Activated gamma-delta T cell treated with anti-CD3 and anti-CD28 coated beads, Interleukin-2, amount 50 U/mL, for 16 hours (primary cell): ENCODE results near the gene MS4A6A.
"Not testable (repeated sequence)": the region's sequence is repeated elsewhere in the genome, so short reads cannot be mapped to it uniquely, and the experiment has no call there.

Experiments
- DNase-seq: peaks from one replicate; pipeline ENCODE4 v3.0.0-alpha.2; 2020; ENCODE audit warnings: low read depth

MS4A6A gene

DNA sequence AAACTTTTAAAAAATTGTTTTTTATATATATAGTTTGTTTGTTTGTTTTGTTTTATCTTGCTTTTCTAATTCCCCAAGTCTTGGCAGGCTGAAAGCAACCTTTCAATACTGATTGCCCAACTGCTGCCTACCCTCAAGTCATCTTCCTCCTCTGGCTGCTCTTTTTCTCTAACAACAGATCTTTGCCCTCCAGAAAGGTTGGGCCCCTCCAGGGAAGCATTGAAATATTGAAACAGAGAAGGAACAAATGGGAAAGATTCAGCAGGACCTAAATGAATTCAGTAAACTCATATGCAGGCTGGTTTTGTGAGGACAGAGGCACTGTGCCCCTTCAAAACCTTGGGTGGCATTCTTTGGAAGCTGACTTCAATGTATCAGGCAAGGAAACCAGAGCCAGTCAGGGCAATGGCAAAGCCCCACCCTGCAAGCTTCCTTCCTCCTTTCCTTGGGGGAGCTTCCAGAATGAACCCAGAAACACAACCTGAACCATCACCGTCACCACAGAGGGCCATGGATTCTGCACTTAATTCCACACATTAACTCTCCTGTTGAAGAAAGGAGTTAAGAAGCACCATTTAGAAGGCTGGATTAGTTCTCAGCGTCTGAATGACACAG, 815 bp upstream of the MS4A6A start:
- no peak for DNase-seq

- DNase-seq, result no peak
These were observed 7.0 kb downstream of the MS4A6A start for GRCh38 chr11:60175860-60176275.

DNA sequence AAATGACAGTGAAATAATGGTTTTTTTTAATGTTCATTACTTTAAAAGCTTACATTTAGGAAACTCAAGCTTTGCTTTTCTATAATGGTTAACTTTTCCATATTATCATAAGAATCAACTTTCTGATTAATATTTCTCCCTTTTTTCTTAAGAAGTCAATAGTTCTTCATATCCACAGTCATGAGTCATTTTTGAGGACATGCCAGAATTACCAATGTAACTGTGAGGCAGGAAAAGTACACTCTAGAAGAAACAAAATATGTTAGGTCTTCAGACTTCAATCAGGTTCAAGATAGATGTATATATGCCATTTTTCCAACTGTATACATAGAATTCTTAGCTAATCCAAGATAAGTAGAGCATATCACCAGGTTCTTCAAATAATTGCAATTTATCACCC, 10.9 kb downstream of the MS4A6A start:
- DNase-seq, result no peak

GRCh38 chr11:60170566-60170965, 12.3 kb downstream of the MS4A6A start:
- no peak for DNase-seq

DNA sequence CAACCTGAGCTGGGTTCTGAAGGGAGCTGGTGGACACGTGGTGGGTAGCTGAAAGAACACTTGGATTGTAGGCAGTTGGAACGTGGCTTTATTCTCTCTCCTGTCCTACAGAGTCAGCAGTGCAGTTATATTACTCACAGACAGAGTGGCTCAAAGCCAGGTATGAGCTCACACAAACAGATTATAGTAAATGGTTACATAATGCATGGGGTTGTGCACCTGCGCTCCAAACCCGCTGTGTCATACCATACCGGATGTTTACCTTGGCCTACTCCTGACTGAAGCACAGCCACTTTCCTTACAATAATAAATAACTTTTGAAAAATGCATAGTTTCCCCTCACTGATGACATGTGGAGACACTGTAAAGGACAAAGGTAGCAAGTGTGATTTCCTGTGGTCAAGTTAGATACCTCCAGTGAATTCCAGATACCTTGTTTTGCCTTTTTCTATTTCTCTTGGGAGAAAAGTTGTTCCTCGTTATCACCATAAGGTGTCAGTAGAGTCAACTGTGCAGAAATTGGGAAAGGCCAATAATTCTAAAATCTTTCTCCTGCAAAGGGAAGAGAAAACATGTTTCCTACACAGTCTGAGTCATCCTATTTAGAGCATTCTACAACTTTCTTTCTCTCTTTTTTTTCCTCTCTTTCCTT, 13.5 kb downstream of the MS4A6A start:
- no peak for DNase-seq

DNA sequence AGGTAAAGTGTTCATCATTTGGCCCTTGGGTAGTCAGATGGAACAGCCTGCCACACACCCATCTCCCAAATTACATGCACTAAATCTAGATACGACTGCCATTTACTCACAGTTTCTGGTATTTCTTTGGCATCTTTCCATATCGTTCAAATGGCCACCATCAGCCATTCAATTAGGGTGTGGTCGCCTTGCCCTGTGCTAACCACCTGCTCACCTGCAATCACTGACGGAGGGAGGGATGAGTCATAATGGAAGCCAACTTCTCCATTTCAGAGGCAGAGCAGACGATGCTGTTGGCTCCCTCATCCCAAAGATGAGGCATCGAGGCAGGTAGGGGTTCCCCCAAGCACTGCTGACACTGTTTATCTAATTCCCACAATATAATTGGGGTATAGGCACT, 14.6 kb downstream of the MS4A6A start:
- DNase-seq, result no peak

- DNase-seq, result no peak
These were observed 16.9 kb downstream of the MS4A6A start for GRCh38 chr11:60165951-60166350.

DNA sequence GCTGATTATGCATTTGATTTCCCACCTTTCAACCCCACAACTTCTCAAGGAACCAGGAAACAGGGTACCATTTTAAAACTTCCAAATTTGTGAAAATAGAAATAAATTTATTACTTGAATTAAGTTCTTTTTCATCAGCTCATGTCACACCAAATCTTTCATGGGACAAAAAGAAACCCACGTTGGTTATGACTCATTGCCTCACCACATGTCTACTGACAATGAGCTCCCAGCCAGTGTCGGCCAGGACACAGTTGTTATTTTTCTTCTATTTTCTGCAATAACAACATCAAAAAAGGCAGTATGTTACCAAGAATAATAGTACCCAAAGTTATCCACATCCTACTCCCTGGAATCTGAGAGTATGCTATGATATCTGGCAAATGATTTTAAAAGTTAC, 17.3 kb downstream of the MS4A6A start:
- DNase-seq, result no peak

DNA sequence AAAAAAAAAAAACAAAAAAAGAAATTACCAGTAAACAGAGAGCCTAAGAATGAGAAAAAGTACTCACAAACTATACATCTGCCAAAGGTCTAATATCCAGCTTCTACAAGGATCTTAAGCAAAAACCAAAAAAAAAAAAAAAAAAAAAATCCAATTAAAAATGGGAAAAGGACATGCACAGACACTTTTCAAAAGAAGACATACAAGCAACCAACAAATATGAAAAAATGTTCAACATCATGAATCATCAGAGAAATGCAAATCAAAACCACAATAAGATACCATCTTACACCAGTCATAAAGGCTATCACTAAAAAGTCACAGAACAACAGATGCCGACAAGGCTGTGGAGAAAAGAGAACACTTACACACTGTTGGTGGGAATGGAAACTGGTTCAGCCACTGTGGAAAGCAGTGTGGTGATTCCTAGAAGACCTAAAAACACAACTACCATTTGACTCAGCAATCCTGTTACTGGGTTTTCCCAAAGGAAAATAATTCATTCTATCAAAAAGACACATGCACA, 18.3 kb downstream of the MS4A6A start:
- no peak for DNase-seq

DNA sequence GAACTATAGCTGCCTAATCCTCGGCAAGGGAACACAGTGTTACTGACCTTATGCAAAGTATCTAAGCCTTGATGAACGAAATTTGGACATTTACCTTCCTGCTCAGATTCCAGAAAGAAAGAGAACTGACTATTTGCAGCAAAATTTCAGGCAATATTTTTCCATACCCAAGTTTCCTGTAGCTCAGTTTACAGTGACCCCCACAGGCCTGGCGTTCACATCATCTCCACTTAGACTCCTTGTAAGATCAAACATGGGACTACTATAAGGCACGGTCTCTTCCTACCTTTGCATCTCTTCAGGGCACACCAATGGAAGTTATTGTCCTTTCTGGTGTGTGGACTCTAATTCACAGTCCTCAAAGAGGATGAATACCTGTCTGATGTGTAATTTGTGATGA, 21.1 kb downstream of the MS4A6A start:
- no peak for DNase-seq

DNA sequence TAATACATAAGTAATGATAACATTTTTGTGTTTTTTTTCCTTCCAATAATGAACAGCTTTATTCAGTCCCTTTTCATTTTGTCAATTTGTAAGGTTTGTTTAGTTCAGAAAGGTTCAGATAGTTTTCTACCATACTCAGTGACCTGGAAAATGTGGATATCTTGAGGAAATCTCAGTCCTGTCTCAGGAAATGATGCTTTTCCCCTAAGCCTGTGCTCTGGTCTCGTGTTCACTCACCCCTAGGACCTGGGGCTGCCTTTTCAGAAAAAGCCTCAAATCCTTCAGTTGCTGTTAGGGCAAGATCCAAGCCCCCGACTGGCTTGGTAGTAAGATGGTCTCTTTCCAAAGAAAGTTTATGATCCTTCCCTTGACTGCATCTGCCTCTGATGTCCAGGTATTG, 21.8 kb downstream of the MS4A6A start:
- DNase-seq, result no peak

DNA sequence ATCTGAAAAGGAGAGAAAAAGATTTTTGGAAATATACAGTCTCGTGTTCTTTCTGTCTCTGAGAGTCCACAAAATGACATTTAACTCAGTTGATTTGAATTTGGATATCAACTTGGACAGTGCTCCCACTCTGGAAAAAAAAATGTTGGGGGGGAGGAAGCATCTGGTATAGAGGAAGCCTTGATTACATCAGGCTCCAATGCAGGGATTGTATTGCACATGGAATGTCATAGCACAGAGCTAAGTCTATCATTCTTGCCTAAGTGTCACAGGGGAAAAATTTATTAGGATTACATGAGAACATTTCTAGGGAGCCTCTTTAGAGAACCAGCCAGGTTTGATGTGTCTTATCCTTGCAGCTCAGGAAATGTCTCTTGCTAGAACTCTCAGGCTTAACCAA, 23.0 kb downstream of the MS4A6A start:
- DNase-seq, result no peak

GRCh38 chr11:60159284-60159683, 23.6 kb downstream of the MS4A6A start:
- no peak for DNase-seq

DNA sequence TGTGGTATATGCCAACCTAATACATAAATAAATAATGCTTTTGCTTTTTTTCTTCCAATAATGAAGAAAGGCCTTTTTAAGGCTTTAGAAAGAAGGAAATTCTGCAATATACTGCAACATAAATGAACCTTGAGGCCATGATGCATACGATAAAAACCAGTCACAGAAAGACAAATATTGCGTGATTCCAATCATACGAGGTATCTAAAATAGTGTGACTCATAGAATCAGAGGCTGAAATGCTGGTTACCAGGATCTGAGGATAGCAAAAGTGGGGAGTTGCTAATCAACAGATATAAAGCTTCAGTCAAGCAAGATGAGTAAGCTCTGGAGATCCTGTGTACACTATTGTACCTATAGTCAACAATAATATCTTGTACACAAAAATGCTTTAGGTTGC, 24.2 kb downstream of the MS4A6A start:
- no peak for DNase-seq

DNA sequence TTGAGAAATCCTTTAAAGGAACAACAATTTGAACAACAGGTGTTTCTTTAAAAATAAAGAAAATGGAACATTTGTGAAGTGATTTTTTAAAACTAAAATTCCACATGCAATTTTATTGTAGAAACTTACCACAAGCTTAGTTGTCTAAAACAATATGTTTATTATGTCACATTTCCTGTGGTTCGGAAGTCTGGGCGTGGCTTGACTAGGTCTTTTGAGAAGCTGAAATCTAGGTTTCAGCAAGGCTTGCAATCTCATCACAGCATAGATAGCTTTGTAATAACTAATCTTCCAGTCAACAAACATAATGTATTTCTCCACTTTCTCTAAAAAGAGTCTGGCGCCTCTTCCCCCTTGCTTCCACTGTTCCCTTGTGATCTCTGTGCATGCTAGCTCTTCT, 27.0 kb downstream of the MS4A6A start:
- no peak for DNase-seq

GRCh38 chr11:60152727-60153126, 30.2 kb downstream of the MS4A6A start:
- not testable (repeated sequence) for DNase-seq

DNA sequence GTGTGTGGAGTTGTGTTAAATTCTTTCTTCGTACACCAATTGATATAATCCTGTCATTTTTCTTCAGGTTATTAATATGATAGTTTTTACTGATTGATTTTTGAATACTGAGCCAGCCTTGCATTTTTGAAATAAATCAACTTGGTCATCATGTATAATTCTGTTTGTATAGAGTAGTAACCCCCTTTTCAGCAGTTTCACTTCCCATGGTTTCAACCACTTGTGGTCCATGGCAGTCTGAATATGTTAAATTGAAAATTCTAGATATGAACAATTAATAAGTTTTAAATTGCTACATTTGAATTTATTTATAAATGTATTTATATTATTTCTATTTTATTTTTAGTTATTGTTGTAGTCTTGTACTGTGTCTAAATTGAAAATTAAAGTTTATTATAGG, 32.6 kb downstream of the MS4A6A start:
- no peak for DNase-seq

DNA sequence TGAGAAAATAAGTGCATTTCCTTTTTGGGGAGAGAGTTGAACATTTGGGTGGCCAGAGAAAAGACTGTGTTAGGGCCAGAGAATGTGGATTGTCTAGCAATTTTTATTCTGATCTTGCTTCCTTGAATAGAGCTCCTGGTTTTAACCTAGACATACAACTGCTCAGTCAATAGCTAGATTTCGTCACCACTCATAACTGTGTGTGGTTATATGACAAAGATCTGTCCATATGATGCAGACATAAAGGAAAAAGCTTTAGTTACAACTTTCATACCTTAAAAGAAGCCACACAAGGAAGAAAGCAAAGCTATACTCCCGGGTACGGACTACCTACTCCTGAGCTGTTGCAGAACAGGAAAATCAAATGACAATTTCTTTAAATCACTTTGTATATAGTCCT, 37.2 kb downstream of the MS4A6A start:
- DNase-seq, result no peak

DNA sequence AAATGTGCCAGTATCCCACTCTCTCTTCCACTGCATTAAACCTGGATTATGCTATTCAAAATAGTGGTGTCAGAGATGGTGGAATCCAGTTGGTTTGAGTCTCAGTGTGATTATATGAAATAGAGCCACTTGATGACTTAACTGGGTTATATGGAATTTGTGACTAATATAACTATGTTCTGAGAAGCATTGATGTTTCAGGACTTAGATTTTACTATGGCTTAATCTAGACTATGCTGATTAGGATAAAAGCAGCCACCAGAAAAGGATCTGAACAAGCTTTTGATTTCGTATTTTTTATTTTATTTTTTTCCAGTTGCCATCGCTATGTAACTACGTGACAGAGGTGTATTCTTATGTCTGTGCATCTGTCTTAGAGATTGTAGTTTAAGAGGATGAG, 39.1 kb downstream of the MS4A6A start:
- no peak for DNase-seq

GRCh38 chr11:60133917-60134316, 49.0 kb downstream of the MS4A6A start:
- DNase-seq, result no peak

GRCh38 chr11:60131912-60132311, 51.0 kb downstream of the MS4A6A start:
- DNase-seq, result no peak

DNA sequence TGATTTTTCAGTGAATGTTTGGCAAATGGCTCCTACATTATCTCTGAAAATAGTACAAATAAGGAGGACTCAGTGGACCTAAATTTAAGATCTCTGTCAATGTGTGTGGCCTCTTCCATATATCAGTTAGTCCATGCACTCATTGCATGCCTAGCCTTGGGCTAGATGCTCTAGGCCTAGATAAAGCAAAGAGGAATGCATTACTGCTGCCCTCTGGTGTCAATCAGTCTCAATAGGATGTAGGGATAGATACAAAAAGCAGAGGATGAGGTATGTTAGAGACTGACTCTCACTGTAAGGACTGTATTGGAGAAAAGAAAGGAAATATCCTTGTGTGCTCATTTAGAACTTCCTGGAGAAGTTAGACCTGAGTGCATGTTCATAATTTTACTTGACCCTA, 52.4 kb downstream of the MS4A6A start:
- no peak for DNase-seq

DNA sequence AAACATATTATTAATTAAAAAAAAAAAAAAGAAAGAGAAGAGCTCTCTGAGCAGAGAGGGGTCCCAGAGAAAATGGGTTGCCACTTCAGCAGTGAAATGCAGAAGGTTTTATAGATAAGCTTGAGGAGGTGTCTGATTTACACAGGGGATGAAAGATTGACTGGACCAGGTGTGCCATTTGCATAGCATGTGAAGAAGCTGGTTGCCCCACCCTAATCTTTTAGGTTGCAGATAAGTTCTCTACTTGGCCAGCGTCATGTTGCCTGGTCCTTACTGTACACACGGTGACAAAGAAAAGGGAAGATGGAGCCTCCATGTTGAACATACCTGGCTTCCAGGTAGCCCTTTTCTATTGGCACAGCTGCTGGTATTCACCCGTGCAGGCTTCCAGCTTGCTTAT, 53.0 kb downstream of the MS4A6A start:
- no peak for DNase-seq

DNA sequence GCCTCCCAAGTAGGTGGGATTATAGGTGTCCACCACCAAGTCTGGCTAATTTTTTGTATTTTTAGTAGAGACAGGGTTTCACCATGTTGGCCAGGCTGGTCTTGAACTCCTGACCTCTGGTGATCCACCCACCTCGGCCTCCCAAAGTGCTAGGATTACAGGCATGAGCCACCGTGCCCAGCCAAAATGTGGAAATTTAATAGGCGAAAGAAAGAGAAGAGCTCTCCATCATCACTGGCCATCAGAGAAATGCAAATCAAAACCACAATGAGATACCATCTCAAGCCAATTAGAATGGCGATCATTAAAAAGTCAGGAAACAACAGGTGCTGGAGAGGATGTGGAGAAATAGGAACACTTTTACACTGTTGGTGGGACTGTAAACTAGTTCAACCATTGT, 54.0 kb downstream of the MS4A6A start:
- DNase-seq, result not testable (repeated sequence)
